Fibroblast of mammary gland (primary cell): ENCODE results near the gene CEP290.

Experiments
- DNase-seq: peaks from one replicate; pipeline ENCODE4 v3.0.0-alpha.2; 2010; ENCODE audit warnings: low read depth
- H3K4me3 ChIP-seq: 2 replicates; pipeline ENCODE4 v1.5.1; 2011; ENCODE audit warnings: low read depth, mild to moderate bottlenecking, low read length, moderate library complexity; ENCODE audit not compliant: control insufficient read depth
- CTCF ChIP-seq: conservative IDR thresholded peaks from 2 replicates; pipeline ENCODE4 v1.5.1; 2011; ENCODE audit warnings: low read depth, low read length, inconsistent platforms; ENCODE audit not compliant: control insufficient read depth, insufficient read depth

The CEP290 gene

GRCh38 chr12:88141774-88142609 lies at the start of gene CEP290, which contains the start of gene TMTC3:
Gene CEP290 (minus strand): TSS chr12:88142088. CDS start chr12:88141307, 781 bp downstream.
Gene TMTC3 (plus strand): TSS chr12:88142307. CDS start chr12:88148316, 6,009 bp downstream.
- peak within 1 kb of the TSS; percentile 95 for H3K4me3 ChIP-seq
- TF ChIP-seq CTCF: no peak
- DNase-seq: peak; percentile 100

GRCh38 chr12:88188180-88188579 lies 46.3 kb upstream of the CEP290 start:
- no peak for TF ChIP-seq CTCF
- no peak overlapping the region for H3K4me3 ChIP-seq
- DNase-seq: no peak

GRCh38 chr12:88187571-88187970 lies 45.7 kb upstream of the CEP290 start:
- no peak overlapping the region for H3K4me3 ChIP-seq
- no peak for TF ChIP-seq CTCF
- no peak for DNase-seq

- peak; percentile 82 for DNase-seq
- no peak overlapping the region for H3K4me3 ChIP-seq
- TF ChIP-seq CTCF: no peak
These were observed 44.1 kb upstream of the CEP290 start for GRCh38 chr12:88185988-88186387.

GRCh38 chr12:88185279-88185678 lies 43.4 kb upstream of the CEP290 start:
- H3K4me3 ChIP-seq: no peak overlapping the region
- no peak for DNase-seq
- no peak for TF ChIP-seq CTCF

GRCh38 chr12:88184196-88184595 lies 42.3 kb upstream of the CEP290 start:
- H3K4me3 ChIP-seq: no peak overlapping the region
- DNase-seq: no peak
- TF ChIP-seq CTCF: no peak

GRCh38 chr12:88182416-88182815 lies 40.5 kb upstream of the CEP290 start:
- DNase-seq: no peak
- no peak overlapping the region for H3K4me3 ChIP-seq
- no peak for TF ChIP-seq CTCF
